Skeletal muscle satellite cell (primary cell): Measurements from ENCODE around the gene SAMSN1.

Source experiments
- H3K27me3 ChIP-seq: 2 replicates; pipeline ENCODE4 v1.7.0; 2013; ENCODE audit warnings: low read length; ENCODE audit not compliant: control insufficient read depth, insufficient read depth
- H3K36me3 ChIP-seq: 2 replicates; pipeline ENCODE4 v1.7.0; 2013; ENCODE audit warnings: mild to moderate bottlenecking, control low read depth, low read length; ENCODE audit not compliant: insufficient read depth
- H3K4me1 ChIP-seq: 2 replicates; pipeline ENCODE4 v1.7.0; 2013; ENCODE audit warnings: low read length; ENCODE audit not compliant: control insufficient read depth, insufficient read depth
- H3K4me2 ChIP-seq: 2 replicates; pipeline ENCODE4 v1.7.0; 2013; ENCODE audit warnings: mild to moderate bottlenecking, low read length
- H3K4me3 ChIP-seq: 2 replicates; pipeline ENCODE4 v1.7.0; 2013; ENCODE audit warnings: low read length
- H3K9ac ChIP-seq: 2 replicates; pipeline ENCODE4 v1.7.0; 2013; ENCODE audit warnings: mild to moderate bottlenecking, low read depth, low read length, moderate library complexity
- H3K9me3 ChIP-seq: replicated peaks from 2 replicates; pipeline ENCODE4 v1.7.0; 2013; ENCODE audit warnings: mild to moderate bottlenecking, control low read depth, low read length

Gene SAMSN1

GRCh38 chr21:14479241-14479786, 66.8 kb downstream of the SAMSN1 start:
- no peaks in the 10 kb centered on the region for H3K27me3 ChIP-seq
- no peaks in the 10 kb centered on the region for H3K4me1 ChIP-seq
- H3K4me2 ChIP-seq = no peak overlapping the region
- no peak overlapping the region for H3K9ac ChIP-seq
- no peak overlapping the region for H3K4me3 ChIP-seq
- no peaks in the 10 kb centered on the region for H3K9me3 ChIP-seq
- no peaks in the 10 kb centered on the region for H3K36me3 ChIP-seq

- H3K4me3 ChIP-seq = no peak overlapping the region
- no peaks in the 10 kb centered on the region for H3K27me3 ChIP-seq
- H3K9ac ChIP-seq = no peak overlapping the region
- H3K4me2 ChIP-seq = no peak overlapping the region
- H3K9me3 ChIP-seq = no peaks in the 10 kb centered on the region
- no peaks in the 10 kb centered on the region for H3K4me1 ChIP-seq
- no peaks in the 10 kb centered on the region for H3K36me3 ChIP-seq
These were observed 68.3 kb downstream of the SAMSN1 start for GRCh38 chr21:14477841-14478240.

GRCh38 chr21:14477133-14477532, 69.0 kb downstream of the SAMSN1 start:
- Histone ChIP-seq H3K9me3 (no peaks in the 10 kb centered on the region), H3K4me2 (no peak overlapping the region), H3K9ac (no peak overlapping the region), H3K27me3 (no peaks in the 10 kb centered on the region), H3K4me1 (no peaks in the 10 kb centered on the region), H3K4me3 (no peak overlapping the region), H3K36me3 (no peaks in the 10 kb centered on the region)

- no peak overlapping the region for H3K4me2 ChIP-seq
- no peaks in the 10 kb centered on the region for H3K9me3 ChIP-seq
- H3K4me1 ChIP-seq = no peaks in the 10 kb centered on the region
- H3K9ac ChIP-seq = no peak overlapping the region
- H3K36me3 ChIP-seq = no peaks in the 10 kb centered on the region
- no peak overlapping the region for H3K4me3 ChIP-seq
- no peaks in the 10 kb centered on the region for H3K27me3 ChIP-seq
These were observed 71.1 kb downstream of the SAMSN1 start for GRCh38 chr21:14474995-14475394.

- H3K27me3 ChIP-seq = no peaks in the 10 kb centered on the region
- H3K36me3 ChIP-seq = no peaks in the 10 kb centered on the region
- H3K4me3 ChIP-seq = no peak overlapping the region
- no peaks in the 10 kb centered on the region for H3K9me3 ChIP-seq
- H3K4me1 ChIP-seq = no peaks in the 10 kb centered on the region
- no peak overlapping the region for H3K9ac ChIP-seq
- H3K4me2 ChIP-seq = no peak overlapping the region
These were observed 76.5 kb downstream of the SAMSN1 start for GRCh38 chr21:14469641-14470040.

GRCh38 chr21:14466715-14467114, 79.4 kb downstream of the SAMSN1 start:
- no peak overlapping the region for H3K9ac ChIP-seq
- H3K4me1 ChIP-seq = no peaks in the 10 kb centered on the region

GRCh38 chr21:14457762-14458161, 88.4 kb downstream of the SAMSN1 start:
- no peaks in the 10 kb centered on the region for H3K4me1 ChIP-seq

More at GRCh38 chr21:14466715-14467114, 79.4 kb downstream of the SAMSN1 start:
- Histone ChIP-seq H3K9me3 (no peaks in the 10 kb centered on the region), H3K27me3 (no peaks in the 10 kb centered on the region), H3K4me2 (no peak overlapping the region), H3K4me3 (no peak overlapping the region), H3K36me3 (no peaks in the 10 kb centered on the region)

GRCh38 chr21:14456911-14457310, 89.2 kb downstream of the SAMSN1 start:
- Histone ChIP-seq H3K27me3 (no peaks in the 10 kb centered on the region), H3K4me2 (no peak overlapping the region), H3K9me3 (no peaks in the 10 kb centered on the region), H3K36me3 (no peaks in the 10 kb centered on the region), H3K9ac (no peak overlapping the region), H3K4me1 (no peaks in the 10 kb centered on the region), H3K4me3 (no peak overlapping the region)

More at GRCh38 chr21:14457762-14458161, 88.4 kb downstream of the SAMSN1 start:
- no peak overlapping the region for H3K4me2 ChIP-seq
- H3K9me3 ChIP-seq = no peaks in the 10 kb centered on the region
- H3K4me3 ChIP-seq = no peak overlapping the region
- H3K27me3 ChIP-seq = no peaks in the 10 kb centered on the region
- H3K36me3 ChIP-seq = no peaks in the 10 kb centered on the region
- no peak overlapping the region for H3K9ac ChIP-seq

- Histone ChIP-seq H3K27me3 (no peaks in the 10 kb centered on the region), H3K4me2 (no peak overlapping the region), H3K36me3 (no peaks in the 10 kb centered on the region), H3K9me3 (no peaks in the 10 kb centered on the region), H3K4me3 (no peak overlapping the region), H3K4me1 (no peaks in the 10 kb centered on the region), H3K9ac (no peak overlapping the region)
These were observed 91.8 kb downstream of the SAMSN1 start for GRCh38 chr21:14454016-14455009.

GRCh38 chr21:14453339-14454015, 92.6 kb downstream of the SAMSN1 start:
- Histone ChIP-seq H3K4me1 (no peaks in the 10 kb centered on the region), H3K4me2 (no peak overlapping the region), H3K9me3 (no peaks in the 10 kb centered on the region), H3K9ac (no peak overlapping the region), H3K36me3 (no peaks in the 10 kb centered on the region), H3K27me3 (no peaks in the 10 kb centered on the region), H3K4me3 (no peak overlapping the region)

GRCh38 chr21:14452727-14453241, 93.3 kb downstream of the SAMSN1 start:
- Histone ChIP-seq H3K9ac (no peak overlapping the region), H3K36me3 (no peaks in the 10 kb centered on the region), H3K27me3 (no peaks in the 10 kb centered on the region), H3K4me2 (no peak overlapping the region), H3K9me3 (no peaks in the 10 kb centered on the region), H3K4me1 (no peaks in the 10 kb centered on the region), H3K4me3 (no peak overlapping the region)
